ENCODE data around the gene KNTC1.
"Not testable (repeated sequence)": the region's sequence is repeated elsewhere in the genome, so short reads cannot be mapped to it uniquely, and the experiment has no call there.

The KNTC1 gene

GRCh38 chr12:122569288-122569687 is 42.2 kb downstream of the KNTC1 start:
- DNase-seq = no peak

- DNase-seq = not testable (repeated sequence)
Observed at GRCh38 chr12:122570006-122570405, 43.0 kb downstream of the KNTC1 start.

GRCh38 chr12:122571821-122572220 is 44.8 kb downstream of the KNTC1 start:
- no peak for DNase-seq

- DNase-seq = not testable (repeated sequence)
Observed at GRCh38 chr12:122583294-122583693, 56.2 kb downstream of the KNTC1 start.

- DNase-seq = no peak
Observed at GRCh38 chr12:122584177-122584863, 57.3 kb downstream of the KNTC1 start.

- no peak for DNase-seq
Observed at GRCh38 chr12:122590990-122591389, 63.9 kb downstream of the KNTC1 start.

- DNase-seq = not testable (repeated sequence)
Observed at GRCh38 chr12:122591966-122592365, 64.9 kb downstream of the KNTC1 start.

GRCh38 chr12:122592543-122592942 is 65.5 kb downstream of the KNTC1 start:
- not testable (repeated sequence) for DNase-seq

- DNase-seq = no peak
Observed at GRCh38 chr12:122593910-122594309, 66.9 kb downstream of the KNTC1 start.

GRCh38 chr12:122596838-122597237 is 69.8 kb downstream of the KNTC1 start:
- no peak for DNase-seq

- DNase-seq = no peak
Observed at GRCh38 chr12:122602456-122602855, 75.4 kb downstream of the KNTC1 start.

- no peak for DNase-seq
Observed at GRCh38 chr12:122604993-122605392, 77.9 kb downstream of the KNTC1 start.

GRCh38 chr12:122609732-122610131 is 82.7 kb downstream of the KNTC1 start:
- no peak for DNase-seq

GRCh38 chr12:122610207-122610606 is 83.2 kb downstream of the KNTC1 start:
- DNase-seq = no peak

GRCh38 chr12:122610911-122611310 is 83.9 kb downstream of the KNTC1 start:
- no peak for DNase-seq

- no peak for DNase-seq
Observed at GRCh38 chr12:122614839-122615238, 87.8 kb downstream of the KNTC1 start.

GRCh38 chr12:122615780-122616179 is 88.7 kb downstream of the KNTC1 start:
- DNase-seq = no peak

GRCh38 chr12:122635471-122635870 is 108.4 kb downstream of the KNTC1 start:
- no peak for DNase-seq

- DNase-seq = no peak
Observed at GRCh38 chr12:122643207-122643805, 116.3 kb downstream of the KNTC1 start.

GRCh38 chr12:122646517-122647217 is 119.6 kb downstream of the KNTC1 start:
- peak; percentile 64 for DNase-seq

- no peak for DNase-seq
Observed at GRCh38 chr12:122651520-122652224, 124.6 kb downstream of the KNTC1 start.

- not testable (repeated sequence) for DNase-seq
Observed at GRCh38 chr12:122653291-122653690, 126.2 kb downstream of the KNTC1 start.

- DNase-seq = no peak
Observed at GRCh38 chr12:122656298-122656697, 129.2 kb downstream of the KNTC1 start.
